Measurements from ENCODE around the gene AMN.

GRCh38 chr14:102925646-102926045, 3.2 kb downstream of the AMN start:
- TF ChIP-seq, protein P1, sequence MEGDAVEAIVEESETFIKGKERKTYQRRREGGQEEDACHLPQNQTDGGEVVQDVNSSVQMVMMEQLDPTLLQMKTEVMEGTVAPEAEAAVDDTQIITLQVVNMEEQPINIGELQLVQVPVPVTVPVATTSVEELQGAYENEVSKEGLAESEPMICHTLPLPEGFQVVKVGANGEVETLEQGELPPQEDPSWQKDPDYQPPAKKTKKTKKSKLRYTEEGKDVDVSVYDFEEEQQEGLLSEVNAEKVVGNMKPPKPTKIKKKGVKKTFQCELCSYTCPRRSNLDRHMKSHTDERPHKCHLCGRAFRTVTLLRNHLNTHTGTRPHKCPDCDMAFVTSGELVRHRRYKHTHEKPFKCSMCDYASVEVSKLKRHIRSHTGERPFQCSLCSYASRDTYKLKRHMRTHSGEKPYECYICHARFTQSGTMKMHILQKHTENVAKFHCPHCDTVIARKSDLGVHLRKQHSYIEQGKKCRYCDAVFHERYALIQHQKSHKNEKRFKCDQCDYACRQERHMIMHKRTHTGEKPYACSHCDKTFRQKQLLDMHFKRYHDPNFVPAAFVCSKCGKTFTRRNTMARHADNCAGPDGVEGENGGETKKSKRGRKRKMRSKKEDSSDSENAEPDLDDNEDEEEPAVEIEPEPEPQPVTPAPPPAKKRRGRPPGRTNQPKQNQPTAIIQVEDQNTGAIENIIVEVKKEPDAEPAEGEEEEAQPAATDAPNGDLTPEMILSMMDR (conservative IDR thresholded peaks at IDR 0.05; ENCODE audit: low read length): no peak
- no peak for TF ChIP-seq EZH2phosphoT487 (IDR thresholded peaks at IDR 0.05; ENCODE audit: borderline replicate concordance, low read depth, low read length)
